Measurements from ENCODE around the gene CTCFL. TPM values are rescaled to one million over a fixed set of nuclear protein-coding genes. Genes with fewer than 3 reads are reported as not detected.
A peak's percentile ranks its signal among the peaks of the same experiment; 100 is the strongest.

Gene CTCFL, protein sequence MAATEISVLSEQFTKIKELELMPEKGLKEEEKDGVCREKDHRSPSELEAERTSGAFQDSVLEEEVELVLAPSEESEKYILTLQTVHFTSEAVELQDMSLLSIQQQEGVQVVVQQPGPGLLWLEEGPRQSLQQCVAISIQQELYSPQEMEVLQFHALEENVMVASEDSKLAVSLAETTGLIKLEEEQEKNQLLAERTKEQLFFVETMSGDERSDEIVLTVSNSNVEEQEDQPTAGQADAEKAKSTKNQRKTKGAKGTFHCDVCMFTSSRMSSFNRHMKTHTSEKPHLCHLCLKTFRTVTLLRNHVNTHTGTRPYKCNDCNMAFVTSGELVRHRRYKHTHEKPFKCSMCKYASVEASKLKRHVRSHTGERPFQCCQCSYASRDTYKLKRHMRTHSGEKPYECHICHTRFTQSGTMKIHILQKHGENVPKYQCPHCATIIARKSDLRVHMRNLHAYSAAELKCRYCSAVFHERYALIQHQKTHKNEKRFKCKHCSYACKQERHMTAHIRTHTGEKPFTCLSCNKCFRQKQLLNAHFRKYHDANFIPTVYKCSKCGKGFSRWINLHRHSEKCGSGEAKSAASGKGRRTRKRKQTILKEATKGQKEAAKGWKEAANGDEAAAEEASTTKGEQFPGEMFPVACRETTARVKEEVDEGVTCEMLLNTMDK
- total RNA-seq, result not detected in 2 replicates

GRCh38 chr20:57524511-57525176 lies at the start of gene CTCFL:
Gene CTCFL, minus strand, starts transcription at chr20:57525140. Its CDS starts 935 bp downstream, at chr20:57524205.
- DNase-seq (ENCODE audit: low read depth in 2 of 2), result no peak

DNA sequence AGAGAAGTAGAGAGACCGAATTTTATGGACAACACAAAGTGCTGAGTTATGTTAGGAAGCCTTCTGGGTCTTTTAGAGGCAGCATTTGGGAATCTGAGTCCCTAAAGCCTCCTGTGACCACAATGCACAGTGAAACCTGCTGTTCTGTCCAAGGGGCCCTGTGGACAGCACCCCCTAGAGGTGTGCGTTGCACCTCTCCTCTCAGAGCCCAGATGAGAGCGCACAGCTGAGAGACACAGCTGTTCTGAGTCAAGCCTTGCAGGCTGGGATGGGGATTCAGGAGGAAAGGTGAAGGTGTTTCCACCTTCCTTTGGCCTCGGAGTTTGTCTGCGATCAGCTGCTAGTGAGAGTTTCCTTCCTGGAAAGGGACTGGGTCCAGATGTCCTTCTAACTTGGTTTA lies 49.0 kb upstream of the CTCFL start:
- no peak for DNase-seq (ENCODE audit: low read depth in 2 of 2)

- DNase-seq (ENCODE audit: low read depth in 2 of 2), result no peak
Observed at GRCh38 chr20:57573242-57573641, 48.3 kb upstream of the CTCFL start.

DNA sequence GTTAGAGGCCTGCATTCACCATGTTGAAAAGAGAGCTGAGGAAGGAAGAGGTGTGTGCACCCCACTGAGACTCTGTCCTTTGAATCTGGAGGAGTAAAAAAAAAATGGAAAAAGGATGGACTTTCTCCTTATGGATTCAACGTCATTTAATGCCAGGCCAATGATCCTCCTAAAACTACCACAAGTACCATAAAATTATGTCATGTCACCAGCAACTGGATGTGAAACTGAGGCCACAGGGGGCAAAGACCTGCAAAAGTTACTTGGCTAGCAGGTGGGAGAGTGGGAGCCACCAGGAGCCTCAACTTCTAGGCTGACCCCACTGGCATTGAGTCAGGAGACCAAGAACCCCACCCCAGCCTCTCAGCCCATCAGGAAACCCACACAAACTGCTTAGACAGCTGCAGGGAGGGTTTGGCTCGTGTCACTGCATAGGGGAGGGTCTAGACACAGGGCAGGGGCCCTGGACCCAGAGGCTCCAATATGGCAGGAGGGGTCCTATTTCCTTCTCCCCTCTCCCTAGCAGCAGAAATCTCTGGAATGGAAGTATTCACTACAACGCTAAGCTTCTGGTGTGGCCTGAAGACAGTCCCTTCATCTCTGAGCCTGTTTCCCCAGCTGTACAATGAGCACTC lies 47.0 kb upstream of the CTCFL start:
- no peak for DNase-seq (ENCODE audit: low read depth in 2 of 2)

GRCh38 chr20:57570920-57571319 lies 46.0 kb upstream of the CTCFL start:
- no peak for DNase-seq (ENCODE audit: low read depth in 2 of 2)

DNA sequence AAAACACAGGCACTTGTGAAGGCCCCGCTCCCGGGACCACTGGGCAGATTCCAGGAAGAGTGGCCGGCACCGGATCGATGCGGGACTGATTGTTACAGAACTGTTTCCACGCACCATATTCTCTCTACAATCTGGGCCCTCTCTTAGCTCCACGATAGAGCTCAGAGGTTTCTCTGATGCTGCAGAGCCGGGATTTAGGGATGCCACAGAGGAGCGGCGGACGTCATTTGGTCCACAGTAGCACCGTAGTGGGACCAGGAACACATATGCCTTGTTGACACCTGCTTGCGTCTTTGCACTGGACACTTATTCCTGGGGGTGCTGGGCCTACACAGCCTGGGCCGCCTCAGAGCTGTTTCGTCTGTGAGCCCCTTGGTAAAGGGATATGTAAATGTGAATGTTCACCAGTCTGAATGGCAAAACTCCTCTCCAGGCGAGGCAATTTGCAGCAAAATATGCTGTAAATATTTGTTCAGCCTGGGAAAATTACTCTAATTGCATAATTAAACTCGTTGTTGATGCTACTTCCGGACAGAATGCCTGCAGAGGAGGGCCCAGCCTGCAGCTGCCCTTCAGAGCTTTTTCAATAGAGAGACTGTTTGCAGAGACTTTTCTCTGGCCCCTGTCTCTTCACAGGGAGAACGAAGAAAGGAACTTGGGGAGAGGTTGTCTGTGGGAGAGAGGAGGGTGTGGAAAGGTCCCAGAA lies 45.4 kb upstream of the CTCFL start:
- no peak for DNase-seq (ENCODE audit: low read depth in 2 of 2)

GRCh38 chr20:57568960-57569359 lies 44.0 kb upstream of the CTCFL start:
- DNase-seq (ENCODE audit: low read depth in 2 of 2), result no peak

- DNase-seq (ENCODE audit: low read depth in 2 of 2), result peak in 1 of 2 donors; percentile 5
Observed at GRCh38 chr20:57568088-57568896, 43.4 kb upstream of the CTCFL start.

GRCh38 chr20:57567471-57568079 lies 42.6 kb upstream of the CTCFL start:
- DNase-seq (ENCODE audit: low read depth in 2 of 2), result no peak

- no peak for DNase-seq (ENCODE audit: low read depth in 2 of 2)
Observed at GRCh38 chr20:57566803-57567459, 42.0 kb upstream of the CTCFL start.

DNA sequence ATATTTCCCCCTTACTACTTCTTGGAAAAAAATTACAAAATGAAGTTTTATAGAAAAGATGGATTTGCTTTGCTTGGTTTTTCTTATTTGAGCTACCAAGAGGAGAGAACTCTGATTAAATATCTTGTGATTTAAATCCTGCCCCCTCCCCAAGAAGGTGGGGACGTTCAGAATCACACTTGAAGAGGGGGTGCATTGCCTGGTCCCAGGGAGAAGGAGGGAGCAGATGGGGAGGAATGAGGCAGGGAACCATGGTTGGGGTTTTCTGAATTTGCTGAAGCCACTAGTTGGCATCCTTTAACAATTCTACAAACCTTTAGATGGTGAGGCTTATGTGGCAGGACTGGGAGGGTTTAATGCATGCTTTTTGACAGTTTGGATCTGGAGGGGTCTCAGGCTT lies 41.5 kb upstream of the CTCFL start:
- no peak for DNase-seq (ENCODE audit: low read depth in 2 of 2)

GRCh38 chr20:57564951-57565642 lies 40.2 kb upstream of the CTCFL start:
- no peak for DNase-seq (ENCODE audit: low read depth in 2 of 2)

DNA sequence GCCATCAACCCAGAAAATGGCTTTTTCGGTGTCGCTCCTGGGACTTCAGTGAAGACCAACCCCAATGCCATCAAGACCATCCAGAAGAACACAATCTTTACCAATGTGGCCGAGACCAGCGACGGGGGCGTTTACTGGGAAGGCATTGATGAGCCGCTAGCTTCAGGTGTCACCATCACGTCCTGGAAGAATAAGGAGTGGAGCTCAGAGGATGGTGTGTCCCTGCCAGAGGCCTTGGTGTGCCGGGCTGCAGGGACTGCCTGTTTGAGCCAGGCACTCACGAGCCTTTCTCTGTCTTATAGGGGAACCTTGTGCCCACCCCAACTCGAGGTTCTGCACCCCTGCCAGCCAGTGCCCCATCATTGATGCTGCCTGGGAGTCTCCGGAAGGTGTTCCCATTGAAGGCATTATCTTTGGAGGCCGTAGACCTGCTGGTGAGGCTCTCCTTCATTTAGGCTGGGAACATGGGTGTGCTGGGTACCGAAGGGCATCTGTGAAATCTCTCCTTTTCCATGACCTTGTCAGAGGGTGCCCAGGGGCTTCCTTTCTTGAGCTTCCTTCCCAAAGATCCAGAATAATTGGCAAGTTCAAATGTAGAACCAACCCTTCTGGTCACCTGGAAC lies 39.4 kb upstream of the CTCFL start:
- no peak for DNase-seq (ENCODE audit: low read depth in 2 of 2)

DNA sequence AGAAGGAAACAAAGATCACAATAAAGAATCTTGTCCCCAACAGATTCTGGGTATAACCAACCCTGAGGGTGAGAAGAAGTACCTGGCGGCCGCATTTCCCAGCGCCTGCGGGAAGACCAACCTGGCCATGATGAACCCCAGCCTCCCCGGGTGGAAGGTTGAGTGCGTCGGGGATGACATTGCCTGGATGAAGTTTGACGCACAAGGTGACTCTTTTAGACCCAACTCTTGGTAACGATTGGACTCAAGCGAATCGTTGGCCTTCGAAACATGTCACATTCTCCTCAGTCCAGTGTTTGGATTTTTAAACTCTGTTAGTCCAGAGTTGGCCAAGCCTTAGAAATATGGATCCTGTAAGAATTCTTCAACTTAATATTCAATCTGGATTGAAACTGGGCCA lies 38.6 kb upstream of the CTCFL start:
- DNase-seq (ENCODE audit: low read depth in 2 of 2), result no peak

- no peak for DNase-seq (ENCODE audit: low read depth in 2 of 2)
Observed at GRCh38 chr20:57562541-57563465, 37.9 kb upstream of the CTCFL start.

DNA sequence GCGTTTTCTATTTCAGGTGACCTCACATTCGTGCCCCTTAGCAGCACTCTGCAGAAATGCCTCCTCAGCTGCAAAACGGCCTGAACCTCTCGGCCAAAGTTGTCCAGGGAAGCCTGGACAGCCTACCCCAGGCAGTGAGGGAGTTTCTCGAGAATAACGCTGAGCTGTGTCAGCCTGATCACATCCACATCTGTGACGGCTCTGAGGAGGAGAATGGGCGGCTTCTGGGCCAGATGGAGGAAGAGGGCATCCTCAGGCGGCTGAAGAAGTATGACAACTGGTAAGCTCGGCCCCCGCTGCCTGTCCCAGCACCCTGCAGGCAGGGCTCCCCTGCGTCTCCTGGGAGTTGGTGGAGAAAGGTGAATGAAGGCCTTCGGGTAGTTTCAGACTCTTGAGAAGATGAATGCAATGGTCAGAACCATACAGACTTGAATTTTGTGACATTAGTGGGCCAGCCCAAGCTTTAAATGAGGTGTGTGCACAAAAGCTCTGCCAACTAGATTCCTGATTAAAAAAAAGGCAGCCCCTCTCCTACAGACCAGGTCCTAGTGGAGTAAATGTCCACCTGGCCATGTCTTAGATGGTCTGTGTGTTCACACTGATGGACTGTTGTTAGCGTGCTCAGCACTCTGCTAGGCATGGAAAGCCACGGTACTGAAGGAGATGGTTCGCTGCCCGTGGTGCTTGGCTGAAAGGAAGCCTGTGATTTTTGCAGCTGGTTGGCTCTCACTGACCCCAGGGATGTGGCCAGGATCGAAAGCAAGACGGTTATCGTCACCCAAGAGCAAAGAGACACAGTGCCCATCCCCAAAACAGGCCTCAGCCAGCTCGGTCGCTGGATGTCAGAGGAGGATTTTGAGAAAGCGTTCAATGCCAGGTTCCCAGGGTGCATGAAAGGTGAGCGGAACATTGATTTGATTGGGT lies 36.7 kb upstream of the CTCFL start:
- DNase-seq (ENCODE audit: low read depth in 2 of 2), result no peak
